ENCODE measurements around the gene DNAJC6.

- TF ChIP-seq, protein P1, sequence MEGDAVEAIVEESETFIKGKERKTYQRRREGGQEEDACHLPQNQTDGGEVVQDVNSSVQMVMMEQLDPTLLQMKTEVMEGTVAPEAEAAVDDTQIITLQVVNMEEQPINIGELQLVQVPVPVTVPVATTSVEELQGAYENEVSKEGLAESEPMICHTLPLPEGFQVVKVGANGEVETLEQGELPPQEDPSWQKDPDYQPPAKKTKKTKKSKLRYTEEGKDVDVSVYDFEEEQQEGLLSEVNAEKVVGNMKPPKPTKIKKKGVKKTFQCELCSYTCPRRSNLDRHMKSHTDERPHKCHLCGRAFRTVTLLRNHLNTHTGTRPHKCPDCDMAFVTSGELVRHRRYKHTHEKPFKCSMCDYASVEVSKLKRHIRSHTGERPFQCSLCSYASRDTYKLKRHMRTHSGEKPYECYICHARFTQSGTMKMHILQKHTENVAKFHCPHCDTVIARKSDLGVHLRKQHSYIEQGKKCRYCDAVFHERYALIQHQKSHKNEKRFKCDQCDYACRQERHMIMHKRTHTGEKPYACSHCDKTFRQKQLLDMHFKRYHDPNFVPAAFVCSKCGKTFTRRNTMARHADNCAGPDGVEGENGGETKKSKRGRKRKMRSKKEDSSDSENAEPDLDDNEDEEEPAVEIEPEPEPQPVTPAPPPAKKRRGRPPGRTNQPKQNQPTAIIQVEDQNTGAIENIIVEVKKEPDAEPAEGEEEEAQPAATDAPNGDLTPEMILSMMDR (optimal IDR thresholded peaks at IDR 0.05 in 1 of 3, IDR thresholded peaks at IDR 0.05 in 1 of 3, conservative IDR thresholded peaks at IDR 0.05 in 1 of 3; ENCODE audit: extremely low read depth in 1 of 3, insufficient read depth in 2 of 3, low read length in 3 of 3): no peak
- no peak for TF ChIP-seq EZH2 (IDR thresholded peaks at IDR 0.05; ENCODE audit: low read length)
These were observed 24.7 kb downstream of the DNAJC6 start for GRCh38 chr1:65334081-65334480.

Data from keratinocyte (primary cell).